Cardiac fibroblast (primary cell): ENCODE measurements around the gene SAMD13.

Source experiments
- DNase-seq, 2 donors: peaks; one replicate each; pipeline versions ENCODE4 v3.0.0 to v3.0.0-alpha.2; 2010; ENCODE audit warnings: low read depth in 2 of 2
- H3K4me3 ChIP-seq, 2 donors: replicated peaks in 1 of 2; 1 replicate in 1 of 2; 2 replicates in 1 of 2; pipeline ENCODE4 v1.5.1; 2011; ENCODE audit warnings: low read depth in 2 of 2, low read length in 2 of 2, mild to moderate bottlenecking in 2 of 2, moderate library complexity in 1 of 2
- CTCF ChIP-seq: IDR thresholded peaks from one replicate; pipeline ENCODE4 v1.5.1; 2011; ENCODE audit warnings: low read depth, mild to moderate bottlenecking, low read length, inconsistent platforms

SAMD13 gene

GRCh38 chr1:84259376-84259775 is 42.1 kb upstream of the SAMD13 start:
- TF ChIP-seq CTCF, result no peak
- no peak for DNase-seq

GRCh38 chr1:84259989-84260388 is 41.5 kb upstream of the SAMD13 start:
- no peak for DNase-seq
- no peak overlapping the region for H3K4me3 ChIP-seq
- TF ChIP-seq CTCF, result no peak

More at GRCh38 chr1:84259376-84259775, 42.1 kb upstream of the SAMD13 start:
- no peak overlapping the region for H3K4me3 ChIP-seq

GRCh38 chr1:84260852-84261518 is 40.5 kb upstream of the SAMD13 start:
- H3K4me3 ChIP-seq, result no peak overlapping the region
- no peak for TF ChIP-seq CTCF
- DNase-seq, result no peak

- no peak overlapping the region for H3K4me3 ChIP-seq
- TF ChIP-seq CTCF, result no peak
- no peak for DNase-seq
Observed at GRCh38 chr1:84264961-84265360, 36.5 kb upstream of the SAMD13 start.

- DNase-seq, result no peak
- TF ChIP-seq CTCF, result no peak
- no peak overlapping the region for H3K4me3 ChIP-seq
Observed at GRCh38 chr1:84265867-84266266, 35.6 kb upstream of the SAMD13 start.

- H3K4me3 ChIP-seq, result no peak overlapping the region
- no peak for DNase-seq
- TF ChIP-seq CTCF, result no peak
Observed at GRCh38 chr1:84266748-84267147, 34.8 kb upstream of the SAMD13 start.

- TF ChIP-seq CTCF, result no peak
- H3K4me3 ChIP-seq, result no peak overlapping the region
- no peak for DNase-seq
Observed at GRCh38 chr1:84267476-84267875, 34.0 kb upstream of the SAMD13 start.
